Activated naive CD8-positive, alpha-beta T cell treated with anti-CD3 and anti-CD28 coated beads, Interleukin-2, amount 10 ng/mL, durations not matched to agents 7 days and 5 days (primary cell): ENCODE data around the gene ZIM2. TPM values are rescaled to one million over a fixed set of nuclear protein-coding genes. Genes with fewer than 3 reads are reported as not detected.
"Not testable (repeated sequence)": the region's sequence is repeated elsewhere in the genome, so short reads cannot be mapped to it uniquely, and the experiment has no call there.

Source experiments
- ATAC-seq: fragments of 150-1000 bp; cut with Tn5 transposase; one replicate; pipeline ENCODE4 v1.10.0; 2021; ENCODE audit warnings: low read depth, moderate library complexity
- POLR2A ChIA-PET: fragments of 350-600 bp; sonication (Branson Sonifier 250); formaldehyde crosslinking; loops from one replicate; lab custom pipeline; 2021; ENCODE audit warnings: antibody characterized with exemption; lab: Charles Lee
- DNase-seq: peaks from one replicate; pipeline ENCODE4 v3.0.0; 2021
- H3K27ac Mint-ChIP-seq: one replicate; pipeline ENCODE4 v1.8.0; 2022; ENCODE audit warnings: mild to moderate bottlenecking, mixed read lengths
- H3K27me3 Mint-ChIP-seq: one replicate; pipeline ENCODE4 v1.8.0; 2022; ENCODE audit warnings: mild to moderate bottlenecking, moderate library complexity, mixed read lengths
- H3K36me3 Mint-ChIP-seq: one replicate; pipeline ENCODE4 v1.8.0; 2021; ENCODE audit warnings: mild to moderate bottlenecking, mixed read lengths
- H3K4me1 Mint-ChIP-seq: one replicate; pipeline ENCODE4 v1.8.0; 2021; ENCODE audit warnings: mixed read lengths
- H3K4me3 Mint-ChIP-seq: one replicate; pipeline ENCODE4 v1.8.0; 2022; ENCODE audit warnings: mild to moderate bottlenecking, moderate library complexity, mixed read lengths
- H3K9me3 Mint-ChIP-seq: one replicate; pipeline ENCODE4 v1.8.0; 2021; ENCODE audit warnings: mixed read lengths
- total RNA-seq, 2 experiments: library from RNA; stranded (reverse); gene quantifications; one replicate each; pipeline ENCODE4 v1.2.3, GENCODE V29; 2021

The ZIM2 gene
- total RNA-seq, 2 experiments from 2014 or later, result not detected

DNA sequence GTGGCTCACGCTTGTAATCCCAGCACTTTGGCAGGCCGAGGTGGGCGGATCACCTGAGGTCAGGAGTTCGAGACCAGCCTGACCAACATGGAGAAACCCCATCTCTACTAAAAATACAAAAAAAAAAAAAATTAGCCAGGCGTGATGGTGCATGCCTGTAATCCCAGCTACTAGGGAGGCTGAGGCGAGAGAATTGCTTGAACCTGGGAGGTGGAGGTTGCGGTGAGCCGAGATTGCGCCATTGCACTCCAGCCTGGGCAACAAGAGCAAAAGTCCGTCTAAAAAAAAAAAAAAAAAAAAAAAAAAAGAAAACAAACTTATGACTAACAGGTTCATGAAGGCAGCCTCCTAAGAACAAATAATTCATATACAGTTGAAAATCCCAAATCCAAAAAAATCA is 19.9 kb upstream of the ZIM2 start:
- not testable (repeated sequence) for ATAC-seq, H3K27me3 Mint-ChIP-seq

DNA sequence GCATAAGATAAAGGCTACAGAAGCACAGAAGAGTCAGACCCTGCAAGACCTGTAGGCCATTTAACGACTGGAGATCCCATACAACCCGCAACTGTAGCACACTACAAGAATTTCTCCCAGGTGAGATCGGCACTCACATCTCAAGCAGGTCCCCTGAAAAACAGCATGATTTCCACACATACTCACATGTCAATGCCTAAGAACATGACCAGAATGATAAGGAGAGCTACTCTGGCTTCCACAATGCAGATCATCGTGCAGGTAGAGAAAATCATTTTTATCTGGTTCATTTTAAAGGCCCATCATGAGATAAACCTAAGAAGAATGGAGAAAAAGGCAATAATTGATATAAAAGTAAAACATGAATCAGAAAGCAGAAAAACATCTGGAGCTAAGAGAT is 17.5 kb upstream of the ZIM2 start:
- ATAC-seq (no peak), DNase-seq (no peak)
- POLR2A ChIA-PET, result no interaction called here
- no peaks in the 10 kb centered on the region for H3K36me3 Mint-ChIP-seq
- H3K4me1 Mint-ChIP-seq, result no peaks in the 10 kb centered on the region
- H3K9me3 Mint-ChIP-seq, result peaks cover 32% of the 10 kb centered on the region
- no peaks in the 10 kb centered on the region for H3K27me3 Mint-ChIP-seq
- H3K27ac Mint-ChIP-seq, result no peak overlapping the region
- H3K4me3 Mint-ChIP-seq, result no peak overlapping the region

More for the DNA sequence above, 19.9 kb upstream of the ZIM2 start:
- POLR2A ChIA-PET, H3K27ac Mint-ChIP-seq, H3K36me3 Mint-ChIP-seq, H3K4me1 Mint-ChIP-seq, DNase-seq, H3K4me3 Mint-ChIP-seq: not testable (repeated sequence)
- H3K9me3 Mint-ChIP-seq, result peaks cover 27% of the 10 kb centered on the region

DNA sequence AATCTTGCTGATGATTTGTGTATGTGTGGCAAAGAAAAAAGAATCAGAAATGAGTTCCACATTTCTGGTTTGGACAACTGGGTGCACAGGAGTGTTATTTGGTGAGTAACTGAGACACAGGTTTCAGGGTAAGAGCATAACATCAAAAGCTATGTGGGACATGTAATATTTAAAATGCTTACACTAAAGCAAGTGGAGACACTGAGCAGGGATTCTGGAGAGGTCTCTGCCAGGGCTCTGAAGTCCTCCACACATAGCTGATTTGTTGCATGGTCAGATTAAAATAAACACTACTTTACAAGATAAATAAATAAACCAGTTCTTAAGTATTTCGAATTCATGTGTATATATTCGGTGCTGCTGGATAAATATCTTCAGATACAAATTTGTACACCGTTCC is 16.3 kb upstream of the ZIM2 start:
- Mint-ChIP-seq H3K4me1 (no peaks in the 10 kb centered on the region), H3K27me3 (no peaks in the 10 kb centered on the region), H3K4me3 (no peak overlapping the region), H3K9me3 (peaks cover 36% of the 10 kb centered on the region), H3K36me3 (no peaks in the 10 kb centered on the region), H3K27ac (no peak overlapping the region)
- ATAC-seq (no peak), DNase-seq (no peak)
- POLR2A ChIA-PET, result no interaction called here

DNA sequence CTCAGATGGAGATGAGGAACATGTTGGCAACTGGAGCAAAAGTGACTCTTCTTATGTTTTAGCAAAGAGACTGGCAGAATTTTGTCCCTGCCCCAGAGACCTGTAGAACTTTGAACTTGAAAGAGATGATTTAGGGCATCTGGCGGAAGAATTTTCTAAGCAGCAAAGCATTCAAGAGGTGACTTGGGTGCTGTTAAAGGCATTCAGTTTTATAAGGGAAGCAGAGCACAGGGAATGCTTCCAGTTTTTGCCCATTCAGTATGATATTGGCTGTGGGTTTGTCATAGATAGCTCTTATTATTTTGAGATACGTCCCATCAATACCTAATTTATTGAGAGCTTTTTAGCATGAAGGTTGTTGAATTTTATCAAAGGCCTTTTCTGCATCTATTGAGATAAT is 11.8 kb upstream of the ZIM2 start:
- H3K27me3 Mint-ChIP-seq, H3K27ac Mint-ChIP-seq, H3K36me3 Mint-ChIP-seq, H3K4me3 Mint-ChIP-seq, H3K4me1 Mint-ChIP-seq, DNase-seq, POLR2A ChIA-PET, ATAC-seq: not testable (repeated sequence)
- peaks cover 30% of the 10 kb centered on the region for H3K9me3 Mint-ChIP-seq

DNA sequence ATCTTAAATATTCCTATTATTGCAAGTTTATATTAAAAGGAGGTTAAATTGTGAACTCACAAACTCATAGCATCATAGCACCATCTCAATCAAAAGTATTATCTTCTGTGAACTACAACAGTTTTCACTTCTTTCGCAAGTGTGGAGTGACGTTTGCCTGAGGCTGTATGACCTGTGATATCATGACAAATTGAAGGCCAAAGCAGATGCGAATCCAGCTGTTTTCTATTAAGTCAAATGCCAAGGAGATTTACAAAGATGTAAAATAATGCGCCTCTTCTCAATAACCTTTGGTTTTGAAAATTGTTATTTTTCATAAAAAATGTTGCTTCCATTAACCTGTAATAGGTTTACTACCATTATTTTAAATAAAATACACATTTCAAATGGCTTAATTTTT is 7.6 kb upstream of the ZIM2 start:
- H3K36me3 Mint-ChIP-seq, result no peaks in the 10 kb centered on the region
- no peaks in the 10 kb centered on the region for H3K27me3 Mint-ChIP-seq
- H3K27ac Mint-ChIP-seq, result no peak overlapping the region
- ATAC-seq (no peak), DNase-seq (no peak)
- POLR2A ChIA-PET, result no interaction called here
- no peak overlapping the region for H3K4me3 Mint-ChIP-seq
- H3K9me3 Mint-ChIP-seq, result peaks cover 16% of the 10 kb centered on the region
- H3K4me1 Mint-ChIP-seq, result no peaks in the 10 kb centered on the region

DNA sequence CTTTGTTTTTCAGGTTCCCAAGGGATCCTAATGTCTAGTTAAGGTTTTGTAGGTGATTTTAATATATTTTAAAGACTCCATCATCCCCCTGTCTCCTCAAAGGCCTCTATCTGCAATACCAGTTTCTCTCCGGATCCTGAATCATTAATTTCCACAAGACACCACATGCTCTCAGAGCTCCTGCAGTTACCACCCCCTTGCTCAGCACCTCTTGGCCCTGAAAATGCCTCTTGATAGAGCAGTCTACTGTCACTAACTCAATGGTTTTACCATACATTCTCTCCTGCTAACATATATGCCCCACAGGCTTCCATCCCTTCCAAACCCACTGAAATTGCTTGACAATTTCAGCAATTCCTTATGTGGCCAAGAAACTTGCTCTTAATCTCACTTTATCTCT is 1.9 kb upstream of the ZIM2 start:
- peaks cover 4% of the 10 kb centered on the region for H3K4me1 Mint-ChIP-seq
- peaks cover 6% of the 10 kb centered on the region for H3K27me3 Mint-ChIP-seq
- no peak for DNase-seq
- POLR2A ChIA-PET, result no interaction called here
- ATAC-seq, result no peak
- H3K9me3 Mint-ChIP-seq, result peaks cover 15% of the 10 kb centered on the region
- peaks cover 3% of the 10 kb centered on the region for H3K36me3 Mint-ChIP-seq
- H3K27ac Mint-ChIP-seq, result no peak overlapping the region
- H3K4me3 Mint-ChIP-seq, result no peak overlapping the region

DNA sequence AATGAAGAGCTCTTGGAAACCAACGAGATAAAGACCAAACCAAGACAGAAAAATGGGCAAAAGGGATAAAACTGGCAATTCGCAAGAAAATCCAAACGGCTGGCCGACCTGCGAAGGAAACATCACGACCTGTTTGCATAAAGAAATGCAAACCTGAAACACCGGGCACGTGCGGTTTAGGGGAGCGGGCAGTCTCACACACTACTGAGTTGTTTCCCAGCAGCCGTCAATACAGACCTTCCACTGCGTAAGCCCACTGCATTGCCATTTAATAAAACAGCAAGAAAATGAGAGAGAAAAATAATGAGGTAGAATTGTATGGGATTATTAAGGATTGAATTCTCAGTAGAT is 642 bp upstream of the ZIM2 start:
- DNase-seq, result no peak
- Mint-ChIP-seq H3K4me1 (peaks cover 4% of the 10 kb centered on the region), H3K4me3 (peak overlapping the region; percentile 57), H3K9me3 (peaks cover 21% of the 10 kb centered on the region), H3K27me3 (peaks cover 6% of the 10 kb centered on the region), H3K36me3 (peaks cover 7% of the 10 kb centered on the region), H3K27ac (peak overlapping the region; percentile 80)
- no peak for ATAC-seq
- POLR2A ChIA-PET, result no interaction called here

GRCh38 chr19:56839652-56840450 is 675 bp downstream of the ZIM2 start:
- H3K4me3 Mint-ChIP-seq, result no peak overlapping the region
- no peak overlapping the region for H3K27ac Mint-ChIP-seq
- peaks cover 4% of the 10 kb centered on the region for H3K4me1 Mint-ChIP-seq
- POLR2A ChIA-PET, result no interaction called here
- DNase-seq (peak; percentile 30), ATAC-seq (no peak)
- H3K27me3 Mint-ChIP-seq, result peaks cover 6% of the 10 kb centered on the region
- peaks cover 7% of the 10 kb centered on the region for H3K36me3 Mint-ChIP-seq
- peaks cover 28% of the 10 kb centered on the region for H3K9me3 Mint-ChIP-seq

GRCh38 chr19:56838909-56839651 is 1.4 kb downstream of the ZIM2 start:
- POLR2A ChIA-PET, result no interaction called here
- peaks cover 34% of the 10 kb centered on the region for H3K9me3 Mint-ChIP-seq
- H3K27ac Mint-ChIP-seq, result peak overlapping the region; percentile 43
- peaks cover 7% of the 10 kb centered on the region for H3K36me3 Mint-ChIP-seq
- ATAC-seq (peak; percentile 58), DNase-seq (peak; percentile 35)
- H3K27me3 Mint-ChIP-seq, result peaks cover 6% of the 10 kb centered on the region
- peak overlapping the region; percentile 15 for H3K4me3 Mint-ChIP-seq
- peaks cover 4% of the 10 kb centered on the region for H3K4me1 Mint-ChIP-seq

- Mint-ChIP-seq H3K27me3 (peaks cover 6% of the 10 kb centered on the region), H3K27ac (peak overlapping the region; percentile 62), H3K4me3 (peak overlapping the region; percentile 39), H3K4me1 (peaks cover 4% of the 10 kb centered on the region), H3K36me3 (peaks cover 7% of the 10 kb centered on the region), H3K9me3 (peaks cover 34% of the 10 kb centered on the region)
- DNase-seq (no peak), ATAC-seq (no peak)
- POLR2A ChIA-PET, result no interaction called here
These were observed 2.3 kb downstream of the ZIM2 start for GRCh38 chr19:56838024-56838908.

- POLR2A ChIA-PET, result no interaction called here
- no peak for ATAC-seq
- no peak for DNase-seq
- Mint-ChIP-seq H3K4me1 (peaks cover 4% of the 10 kb centered on the region), H3K36me3 (peaks cover 7% of the 10 kb centered on the region), H3K9me3 (peaks cover 38% of the 10 kb centered on the region), H3K27ac (peak overlapping the region; percentile 62), H3K27me3 (peaks cover 6% of the 10 kb centered on the region), H3K4me3 (peak overlapping the region; percentile 39)
These were observed 3.0 kb downstream of the ZIM2 start for GRCh38 chr19:56837492-56838023.

DNA sequence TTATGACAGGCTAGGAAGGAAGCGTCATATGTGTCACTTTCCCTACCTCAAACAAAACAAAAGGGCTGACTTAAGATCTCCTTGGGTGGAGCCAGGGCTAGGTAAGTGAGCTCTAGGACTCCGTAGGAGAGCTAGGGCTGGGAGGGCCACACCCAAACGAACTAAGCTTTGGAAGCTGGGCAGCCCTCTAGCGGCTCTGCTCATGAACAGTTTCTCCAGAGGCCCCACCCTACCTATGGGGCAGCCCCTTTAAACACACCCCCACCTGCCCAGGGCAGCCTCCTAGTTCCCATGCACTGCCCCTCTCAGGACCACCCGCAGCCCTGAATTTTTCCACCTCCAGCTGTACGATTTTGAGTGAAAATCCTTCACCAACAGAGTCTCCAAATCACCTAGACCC is 3.5 kb downstream of the ZIM2 start:
- no peak overlapping the region for H3K27ac Mint-ChIP-seq
- peaks cover 4% of the 10 kb centered on the region for H3K4me1 Mint-ChIP-seq
- H3K4me3 Mint-ChIP-seq, result no peak overlapping the region
- peaks cover 41% of the 10 kb centered on the region for H3K9me3 Mint-ChIP-seq
- H3K27me3 Mint-ChIP-seq, result peaks cover 6% of the 10 kb centered on the region
- ATAC-seq, result no peak
- POLR2A ChIA-PET, result no interaction called here
- peaks cover 7% of the 10 kb centered on the region for H3K36me3 Mint-ChIP-seq
- no peak for DNase-seq

- peaks cover 36% of the 10 kb centered on the region for H3K9me3 Mint-ChIP-seq
- H3K36me3 Mint-ChIP-seq, result peaks cover 7% of the 10 kb centered on the region
- POLR2A ChIA-PET, result no interaction called here
- no peak for DNase-seq
- peaks cover 4% of the 10 kb centered on the region for H3K4me1 Mint-ChIP-seq
- no peak overlapping the region for H3K27ac Mint-ChIP-seq
- peaks cover 2% of the 10 kb centered on the region for H3K27me3 Mint-ChIP-seq
- ATAC-seq, result no peak
- H3K4me3 Mint-ChIP-seq, result no peak overlapping the region
These were observed 4.5 kb downstream of the ZIM2 start for GRCh38 chr19:56836059-56836458.
